ENCODE data around the gene RAPGEF6. TPM values are rescaled to one million over a fixed set of nuclear protein-coding genes. Genes with fewer than 3 reads are reported as not detected.

Gene RAPGEF6
- total and polyA plus RNA-seq, 3 experiments from 2014 or later = 25.9 to 29.2 (median 27.9) TPM

GRCh38 chr5:131418846-131419245 is 216.2 kb downstream of the RAPGEF6 start:
- H3K27me3 Mint-ChIP-seq = no peaks in the 10 kb centered on the region
- H3K36me3 ChIP-seq (ENCODE audit: insufficient read depth, low read length) = peaks cover 5% of the 10 kb centered on the region

DNA sequence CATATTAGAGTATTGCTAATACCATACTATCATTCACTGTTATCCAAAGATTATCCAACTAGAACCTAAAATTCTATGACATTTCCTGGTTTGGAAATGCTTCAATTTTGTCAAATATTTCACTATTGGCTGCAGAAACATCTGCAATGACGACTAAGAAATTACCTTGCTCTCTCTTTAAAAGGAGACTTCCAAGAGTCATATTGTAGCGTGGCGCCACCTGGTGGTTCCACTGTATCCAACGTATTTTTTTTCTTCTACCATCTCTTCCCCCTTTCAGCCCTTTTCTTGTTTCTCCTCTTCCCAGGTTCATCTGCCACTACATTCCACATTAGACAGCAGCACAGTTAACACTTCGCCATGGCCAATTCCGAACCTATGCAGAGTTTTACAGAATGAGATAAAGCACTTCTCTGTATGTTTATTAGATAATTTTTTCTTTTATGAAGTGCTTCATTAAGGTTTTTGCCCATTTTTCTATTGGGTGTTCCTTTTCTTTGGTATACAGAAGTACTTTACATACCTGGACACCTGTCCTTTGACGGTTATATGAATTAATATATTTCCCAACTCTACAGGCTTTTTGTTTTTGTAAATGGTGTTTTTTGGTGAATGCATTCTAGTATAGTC is 217.7 kb downstream of the RAPGEF6 start:
- Histone ChIP-seq H3K36me3 (ENCODE audit: insufficient read depth, low read length) (peaks cover 5% of the 10 kb centered on the region), H3K27ac (ENCODE audit: low read depth, low read length) (no peak overlapping the region), H3K27me3 (ENCODE audit: insufficient read depth, low read length, poor library complexity, severe bottlenecking) (no peaks in the 10 kb centered on the region), H3K9me3 (ENCODE audit: low read length) (no peaks in the 10 kb centered on the region), H3K4me3 (ENCODE audit: low read length) (no peak overlapping the region), H3K4me1 (ENCODE audit: insufficient read depth, low read length) (peaks cover 25% of the 10 kb centered on the region)
- ChIA-PET POLR2A (interaction anchor here (0.6 to 1.2 kb wide), 2 partner anchors 131 to 147 kb away, joined by 5 to 7 read pairs; no protein-coding TSS in a partner anchor), CTCF (interaction anchor here (0.7 to 4.1 kb wide), 3 partner anchors 11 to 152 kb away, joined by 3 to 19 read pairs (median 10); partner anchors contain the start of gene CDC42SE2)
- Mint-ChIP-seq H3K4me1 (peaks cover 35 to 52% (median 50%) of the 10 kb centered on the region in 3 donors), H3K27me3 (no peaks in the 10 kb centered on the region), H3K36me3 (peaks cover 0 to 20% (median 4%) of the 10 kb centered on the region in 3 donors), H3K4me3 (peak overlapping the region in 6 of 7 donors; percentile 3 to 77 (median 67)), H3K27ac (peak overlapping the region; percentile 34 to 93 (median 88)), H3K9me3 (no peaks in the 10 kb centered on the region)
- DNase-seq = peak; percentile 62 to 87 (median 75)

More at GRCh38 chr5:131418846-131419245, 216.2 kb downstream of the RAPGEF6 start:
- Mint-ChIP-seq H3K36me3 (peaks cover 0 to 30% (median 8%) of the 10 kb centered on the region in 3 donors), H3K4me1 (peaks cover 33 to 45% (median 43%) of the 10 kb centered on the region in 3 donors), H3K4me3 (no peak overlapping the region), H3K9me3 (no peaks in the 10 kb centered on the region), H3K27ac (peak overlapping the region in 1 of 8 donors; percentile 79)
- no peak for DNase-seq
- CTCF ChIA-PET = interaction anchor here (0.7 to 1.3 kb wide), 4 partner anchors 9 to 260 kb away, joined by 3 to 4 read pairs (median 4); no protein-coding TSS in a partner anchor
- Histone ChIP-seq H3K4me3 (ENCODE audit: low read length) (no peak overlapping the region), H3K9me3 (ENCODE audit: low read length) (no peaks in the 10 kb centered on the region), H3K4me1 (ENCODE audit: insufficient read depth, low read length) (peaks cover 19% of the 10 kb centered on the region), H3K27ac (ENCODE audit: low read depth, low read length) (no peak overlapping the region), H3K27me3 (ENCODE audit: insufficient read depth, low read length, poor library complexity, severe bottlenecking) (no peaks in the 10 kb centered on the region)
- POLR2A ChIA-PET = interaction anchor here (0.7 kb wide), 4 partner anchors 9 to 265 kb away, joined by 3 to 4 read pairs (median 4); no protein-coding TSS in a partner anchor

DNA sequence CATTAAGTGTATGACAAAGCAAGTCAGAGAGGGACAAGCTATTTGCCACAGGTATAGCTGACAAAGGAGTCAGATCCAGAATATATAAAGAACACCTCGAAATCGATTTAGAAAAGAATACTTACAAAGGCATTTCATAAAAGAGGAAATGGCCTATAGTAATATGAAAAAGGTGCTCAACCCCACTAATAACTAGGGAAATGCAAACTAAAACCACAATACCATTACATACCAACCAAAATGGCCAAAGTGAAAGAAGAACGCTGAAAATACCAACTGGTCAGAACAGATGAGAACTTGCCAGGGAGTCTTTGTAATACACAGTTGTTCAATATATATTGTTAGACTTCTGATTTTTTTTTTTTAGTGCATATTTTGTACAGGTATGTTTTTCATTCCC is 218.3 kb downstream of the RAPGEF6 start:
- H3K27me3 ChIP-seq (ENCODE audit: insufficient read depth, low read length, poor library complexity, severe bottlenecking) = no peaks in the 10 kb centered on the region
- peaks cover 35 to 52% (median 50%) of the 10 kb centered on the region in 3 donors for H3K4me1 Mint-ChIP-seq
- H3K4me3 ChIP-seq (ENCODE audit: low read length) = no peak overlapping the region
- no peak for DNase-seq
- H3K4me1 ChIP-seq (ENCODE audit: insufficient read depth, low read length) = peaks cover 25% of the 10 kb centered on the region
- POLR2A ChIA-PET = interaction anchor here (0.7 to 1.2 kb wide), 2 partner anchors 33 to 146 kb away, joined by 5 read pairs; no protein-coding TSS in a partner anchor
- H3K36me3 ChIP-seq (ENCODE audit: insufficient read depth, low read length) = peaks cover 4% of the 10 kb centered on the region
- no peaks in the 10 kb centered on the region for H3K27me3 Mint-ChIP-seq
- H3K9me3 ChIP-seq (ENCODE audit: low read length) = no peaks in the 10 kb centered on the region
- H3K4me3 Mint-ChIP-seq = peak overlapping the region in 5 of 7 donors; percentile 52 to 77 (median 69)
- CTCF ChIA-PET = interaction anchor here (0.7 to 4.1 kb wide), 6 partner anchors 10 to 545 kb away, joined by 3 to 19 read pairs (median 3); partner anchors contain the start of gene CDC42SE2
- peak overlapping the region; percentile 57 to 93 (median 88) for H3K27ac Mint-ChIP-seq
- no peaks in the 10 kb centered on the region for H3K9me3 Mint-ChIP-seq
- H3K36me3 Mint-ChIP-seq = peaks cover 0 to 14% (median 4%) of the 10 kb centered on the region in 3 donors
- H3K27ac ChIP-seq (ENCODE audit: low read depth, low read length) = no peak overlapping the region

DNA sequence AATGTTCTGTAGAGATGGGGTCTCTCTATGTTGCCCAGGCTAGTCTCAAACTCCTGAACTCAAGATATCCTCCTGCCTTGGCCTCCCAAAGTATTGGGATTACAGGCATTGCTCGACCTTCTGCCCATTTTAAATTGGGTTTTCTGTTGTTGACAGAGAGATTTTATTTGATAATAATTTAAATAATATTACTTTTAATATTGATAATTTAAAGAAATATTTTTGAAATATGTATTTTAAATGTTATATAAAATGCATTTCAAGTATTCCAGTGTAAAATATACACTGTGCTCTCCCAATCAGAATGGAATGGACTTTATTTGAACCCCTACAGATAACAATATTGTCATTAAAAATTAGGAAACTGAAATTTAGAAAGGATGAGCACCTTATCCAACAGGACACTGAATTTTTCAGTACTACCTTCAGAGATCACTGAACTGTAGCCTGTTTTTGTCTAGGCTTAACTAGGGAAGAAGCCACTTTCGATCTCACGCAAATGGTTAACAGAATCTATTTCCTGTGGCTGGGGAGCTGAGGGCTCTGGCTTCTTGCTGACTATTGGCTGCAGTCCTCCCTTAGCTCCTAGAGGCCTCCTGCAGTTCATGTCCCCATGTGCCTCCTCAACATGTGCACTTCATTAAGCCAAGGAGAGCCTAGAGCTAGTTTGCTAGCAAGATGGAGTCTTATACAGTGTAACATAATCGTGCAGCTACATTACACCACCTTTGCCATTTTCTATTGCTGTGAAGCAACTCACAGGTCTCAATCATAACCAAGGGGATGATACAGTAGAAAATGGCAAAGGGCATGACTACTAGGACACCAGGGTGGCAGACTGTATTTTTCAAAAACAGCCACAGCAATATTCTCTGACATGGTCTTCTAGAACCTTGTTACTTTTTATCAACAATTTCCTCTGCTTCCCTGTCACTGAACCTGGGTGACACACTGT is 221.1 kb downstream of the RAPGEF6 start:
- H3K4me1 Mint-ChIP-seq = peaks cover 33 to 54% (median 50%) of the 10 kb centered on the region in 3 donors
- Histone ChIP-seq H3K4me1 (ENCODE audit: insufficient read depth, low read length) (peaks cover 25% of the 10 kb centered on the region), H3K9me3 (ENCODE audit: low read length) (no peaks in the 10 kb centered on the region), H3K27me3 (ENCODE audit: insufficient read depth, low read length, poor library complexity, severe bottlenecking) (no peaks in the 10 kb centered on the region), H3K27ac (ENCODE audit: low read depth, low read length) (no peak overlapping the region), H3K36me3 (ENCODE audit: insufficient read depth, low read length) (no peaks in the 10 kb centered on the region), H3K4me3 (ENCODE audit: low read length) (no peak overlapping the region)
- DNase-seq = no peak
- ChIA-PET CTCF (interaction anchor here (0.7 to 4.1 kb wide), 4 partner anchors 8 to 148 kb away, joined by 3 to 19 read pairs (median 7); partner anchors contain the start of gene CDC42SE2), POLR2A (interaction anchor here (1.0 kb wide), 2 partner anchors 12 to 249 kb away, joined by 4 read pairs; partner anchors contain the start of gene HINT1)
- H3K27me3 Mint-ChIP-seq = no peaks in the 10 kb centered on the region
- peaks cover 19 to 22% (median 20%) of the 10 kb centered on the region in 3 donors for H3K36me3 Mint-ChIP-seq
- H3K27ac Mint-ChIP-seq = peak overlapping the region; percentile 71 to 93 (median 86)
- no peaks in the 10 kb centered on the region for H3K9me3 Mint-ChIP-seq
- H3K4me3 Mint-ChIP-seq = peak overlapping the region; percentile 10 to 76 (median 64)

GRCh38 chr5:131406975-131407638 is 227.9 kb downstream of the RAPGEF6 start:
- Mint-ChIP-seq H3K9me3 (peaks cover 6 to 8% (median 6%) of the 10 kb centered on the region in 5 donors), H3K4me3 (peak overlapping the region in 1 of 7 donors; percentile 34), H3K27me3 (no peaks in the 10 kb centered on the region), H3K27ac (peak overlapping the region in 4 of 8 donors; percentile 12 to 64 (median 40)), H3K36me3 (peaks cover 46 to 70% (median 50%) of the 10 kb centered on the region in 3 donors), H3K4me1 (peaks cover 19 to 35% (median 28%) of the 10 kb centered on the region in 3 donors)
- POLR2A ChIA-PET = interaction anchor here (1.8 kb wide), 1 partner anchor 10 kb away, joined by 7 read pairs; no protein-coding TSS in a partner anchor
- Histone ChIP-seq H3K36me3 (ENCODE audit: insufficient read depth, low read length) (peaks cover 11% of the 10 kb centered on the region), H3K9me3 (ENCODE audit: low read length) (no peaks in the 10 kb centered on the region), H3K27ac (ENCODE audit: low read depth, low read length) (no peak overlapping the region), H3K4me1 (ENCODE audit: insufficient read depth, low read length) (no peaks in the 10 kb centered on the region), H3K4me3 (ENCODE audit: low read length) (no peak overlapping the region), H3K27me3 (ENCODE audit: insufficient read depth, low read length, poor library complexity, severe bottlenecking) (no peaks in the 10 kb centered on the region)
- CTCF ChIA-PET = interaction anchor here (1.6 kb wide), 1 partner anchor 25 kb away, joined by 4 read pairs; no protein-coding TSS in a partner anchor
- DNase-seq = no peak

- Histone ChIP-seq H3K27me3 (ENCODE audit: insufficient read depth, low read length, poor library complexity, severe bottlenecking) (no peaks in the 10 kb centered on the region), H3K4me3 (ENCODE audit: low read length) (no peak overlapping the region), H3K4me1 (ENCODE audit: insufficient read depth, low read length) (no peaks in the 10 kb centered on the region), H3K36me3 (ENCODE audit: insufficient read depth, low read length) (peaks cover 12% of the 10 kb centered on the region), H3K27ac (ENCODE audit: low read depth, low read length) (no peak overlapping the region), H3K9me3 (ENCODE audit: low read length) (no peaks in the 10 kb centered on the region)
- Mint-ChIP-seq H3K4me3 (no peak overlapping the region), H3K4me1 (peaks cover 21 to 38% (median 32%) of the 10 kb centered on the region in 3 donors), H3K27me3 (no peaks in the 10 kb centered on the region), H3K27ac (peak overlapping the region in 7 of 8 donors; percentile 26 to 81 (median 55)), H3K36me3 (peaks cover 45 to 73% (median 52%) of the 10 kb centered on the region in 3 donors), H3K9me3 (peaks cover 10 to 13% (median 10%) of the 10 kb centered on the region in 5 donors)
- ChIA-PET POLR2A (no interaction called here), CTCF (interaction anchor here (0.6 to 1.7 kb wide), 4 partner anchors 8 to 259 kb away, joined by 3 to 4 read pairs (median 3); no protein-coding TSS in a partner anchor)
- no peak for DNase-seq
These were observed 229.0 kb downstream of the RAPGEF6 start for GRCh38 chr5:131406076-131406475.

- H3K27ac Mint-ChIP-seq = peak overlapping the region in 7 of 8 donors; percentile 26 to 81 (median 55)
- no peak overlapping the region for H3K27ac ChIP-seq (ENCODE audit: low read depth, low read length)
- ChIA-PET POLR2A (no interaction called here), CTCF (interaction anchor here (0.6 to 1.7 kb wide), 3 partner anchors 9 to 12 kb away, joined by 3 to 4 read pairs (median 3); no protein-coding TSS in a partner anchor)
- H3K4me1 ChIP-seq (ENCODE audit: insufficient read depth, low read length) = no peaks in the 10 kb centered on the region
- no peaks in the 10 kb centered on the region for H3K9me3 ChIP-seq (ENCODE audit: low read length)
- peaks cover 45 to 75% (median 51%) of the 10 kb centered on the region in 3 donors for H3K36me3 Mint-ChIP-seq
- H3K4me1 Mint-ChIP-seq = peaks cover 24 to 39% (median 33%) of the 10 kb centered on the region in 3 donors
- H3K36me3 ChIP-seq (ENCODE audit: insufficient read depth, low read length) = peaks cover 16% of the 10 kb centered on the region
- H3K27me3 ChIP-seq (ENCODE audit: insufficient read depth, low read length, poor library complexity, severe bottlenecking) = no peaks in the 10 kb centered on the region
- H3K4me3 ChIP-seq (ENCODE audit: low read length) = no peak overlapping the region
- no peak for DNase-seq
- H3K9me3 Mint-ChIP-seq = peaks cover 11 to 17% (median 12%) of the 10 kb centered on the region in 5 donors
- no peak overlapping the region for H3K4me3 Mint-ChIP-seq
- no peaks in the 10 kb centered on the region for H3K27me3 Mint-ChIP-seq
These were observed 229.4 kb downstream of the RAPGEF6 start for GRCh38 chr5:131405674-131406073.

Data from CD8-positive, alpha-beta memory T cell (primary cell).